Inferior parietal cortex (tissue), 1 donor: ENCODE data around the gene DDX17.
"Not testable (repeated sequence)": the region's sequence is repeated elsewhere in the genome, so short reads cannot be mapped to it uniquely, and the experiment has no call there.

Experiments used
- DNase-seq: peaks from one replicate; pipeline ENCODE4 v3.0.0-alpha.2; 2016; ENCODE audit errors: extremely low spot score

DDX17 gene

DNA sequence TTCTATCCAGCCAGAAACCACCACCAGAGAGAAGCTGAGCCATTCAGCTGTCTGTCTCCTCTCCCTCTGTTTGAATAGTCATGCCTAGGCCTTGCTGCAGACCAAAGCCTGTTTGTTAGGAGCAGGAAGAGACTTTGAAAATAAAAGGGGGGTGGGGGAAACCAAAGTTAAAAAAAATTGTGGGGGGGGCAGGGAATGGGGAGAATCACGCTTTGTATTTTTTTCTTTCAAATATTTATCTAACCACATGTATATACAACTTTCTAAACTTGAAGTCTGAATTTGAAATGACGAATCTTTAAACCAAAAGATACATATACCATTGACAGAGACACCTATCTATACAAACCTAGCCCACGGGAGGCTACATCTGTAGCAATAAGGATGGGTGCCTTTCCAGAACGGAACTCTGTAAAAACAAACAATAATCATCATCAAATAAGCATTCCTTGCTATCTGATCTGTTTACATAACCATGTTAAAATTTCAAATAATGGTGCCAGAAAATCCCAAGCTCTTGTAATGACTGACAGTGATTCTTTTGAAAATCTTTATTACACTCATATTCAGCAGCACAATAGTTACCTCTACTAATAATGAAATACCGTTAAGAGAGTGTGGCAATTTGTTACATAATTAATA lies 14.3 kb downstream of the DDX17 start:
- no peak for DNase-seq

DNA sequence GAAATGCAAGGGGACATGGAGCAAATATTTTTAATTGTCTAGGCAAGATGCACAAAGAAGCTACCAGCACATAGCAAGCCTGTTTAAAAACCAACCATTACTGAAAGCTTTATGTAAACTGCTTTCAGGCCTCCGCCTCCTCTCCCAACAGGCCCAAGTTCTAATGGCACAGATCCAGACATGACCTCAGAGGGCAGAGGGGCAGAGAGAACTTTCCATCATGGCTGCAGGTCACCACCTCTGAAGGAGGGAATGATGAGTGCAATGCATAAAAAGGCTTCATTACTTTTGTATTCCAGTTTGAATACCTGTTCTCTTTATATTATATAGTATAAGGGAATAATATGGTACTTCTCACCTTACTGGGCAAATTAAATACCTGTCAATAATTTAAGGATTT lies 15.2 kb downstream of the DDX17 start:
- DNase-seq, result peak; percentile 61

DNA sequence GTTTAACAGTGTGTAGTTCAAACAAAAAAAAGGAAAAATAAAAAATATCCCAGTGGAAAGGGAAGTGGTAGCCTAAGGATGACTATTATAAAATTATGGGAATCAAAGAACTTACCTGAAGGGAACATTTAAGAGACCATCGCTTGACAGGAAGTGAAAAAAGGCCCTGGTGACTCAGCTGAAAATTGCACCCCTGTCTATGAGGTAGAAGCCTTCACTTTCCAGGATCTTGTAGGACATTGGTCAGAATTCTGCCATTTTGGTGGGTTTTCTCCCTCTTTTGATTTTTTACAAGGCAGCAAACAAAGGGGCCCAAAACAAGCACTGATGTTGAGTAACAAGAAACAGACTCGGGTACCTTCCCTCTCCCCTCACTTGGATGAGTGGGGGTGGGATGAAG lies 15.6 kb downstream of the DDX17 start:
- no peak for DNase-seq

DNA sequence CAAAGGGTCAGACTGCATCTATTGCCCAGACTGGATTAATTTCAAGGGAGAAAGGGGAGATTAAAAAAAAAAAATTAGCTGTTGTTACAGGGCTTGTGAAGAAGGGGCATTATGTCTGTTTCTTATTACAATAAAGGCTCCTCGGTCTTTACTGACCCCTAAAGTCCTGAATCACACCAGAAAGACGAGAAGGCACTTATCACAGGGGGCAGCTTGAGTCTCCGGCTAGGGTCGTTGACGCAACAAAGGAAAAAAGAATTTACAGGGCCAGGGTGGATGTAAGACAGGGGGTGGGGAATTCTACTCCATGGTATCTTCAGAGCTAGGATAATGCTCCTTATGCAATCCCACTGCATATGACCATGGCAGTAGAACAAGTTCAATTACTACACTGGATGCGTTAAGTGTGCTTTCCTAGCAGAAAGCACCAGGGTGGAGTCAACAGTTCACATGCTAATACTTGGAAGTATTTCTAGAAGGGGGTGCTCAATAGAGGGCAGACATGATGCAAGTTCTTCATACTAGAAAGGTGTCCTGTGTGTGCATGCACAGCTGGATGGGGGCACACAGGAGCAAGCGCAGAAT lies 16.5 kb downstream of the DDX17 start:
- DNase-seq, result no peak

DNA sequence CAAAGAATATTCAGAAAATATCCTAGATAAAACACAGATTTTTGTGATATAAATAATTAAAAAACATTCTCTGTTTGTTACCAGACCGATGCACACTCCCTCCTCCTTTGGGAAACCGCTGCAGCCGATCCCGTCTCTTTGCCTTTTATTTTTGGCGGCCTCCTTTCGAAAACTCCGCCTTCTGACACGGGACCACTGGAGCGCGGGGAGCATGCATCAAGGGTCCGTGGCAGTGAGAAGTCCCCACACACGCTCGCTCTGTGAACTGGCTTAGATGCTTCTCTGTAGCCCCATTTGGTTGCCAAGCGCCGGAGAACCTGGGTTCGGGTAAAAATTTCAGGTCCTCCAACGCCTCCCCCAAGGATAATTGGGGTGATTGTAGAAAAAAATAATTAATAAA lies 17.0 kb downstream of the DDX17 start:
- DNase-seq, result no peak

DNA sequence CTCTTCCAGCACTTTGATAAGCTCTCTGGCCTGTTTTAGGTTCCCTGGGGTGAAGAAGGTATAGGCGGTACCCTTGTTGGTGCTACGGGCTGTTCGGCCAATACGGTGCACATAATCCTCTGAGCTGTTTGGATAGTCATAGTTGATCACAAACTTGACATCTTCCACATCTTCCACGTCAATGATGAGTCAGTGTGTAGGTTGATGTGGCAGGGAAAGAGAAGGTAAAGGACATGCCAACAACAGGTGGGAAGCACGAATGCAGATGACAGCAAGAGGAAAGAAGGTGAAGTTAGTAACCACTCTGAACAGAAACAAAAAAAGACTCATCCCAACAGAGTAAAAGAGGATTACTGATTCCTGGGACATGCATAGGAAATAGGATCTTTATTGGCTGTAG lies 18.2 kb downstream of the DDX17 start:
- no peak for DNase-seq

DNA sequence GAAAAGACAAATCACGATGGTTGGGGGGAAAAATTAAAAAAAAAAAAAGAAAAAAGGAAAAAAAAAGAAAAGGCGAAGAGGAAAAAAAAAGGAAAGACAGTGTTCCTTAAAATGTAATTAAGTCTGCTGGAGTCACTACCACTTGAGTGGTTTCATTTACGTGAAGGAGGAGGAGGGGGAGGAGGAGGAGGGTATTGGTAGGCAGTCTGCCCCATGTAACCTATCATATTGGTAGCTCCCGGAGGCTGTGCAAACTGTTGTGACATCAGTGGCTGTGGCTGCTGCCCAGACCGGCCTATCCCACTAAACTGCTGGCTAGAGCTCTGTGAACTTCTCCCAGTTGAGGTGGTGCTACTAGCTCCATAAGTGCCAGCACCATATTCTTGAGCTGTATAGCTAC lies 20.3 kb downstream of the DDX17 start:
- DNase-seq, result no peak

DNA sequence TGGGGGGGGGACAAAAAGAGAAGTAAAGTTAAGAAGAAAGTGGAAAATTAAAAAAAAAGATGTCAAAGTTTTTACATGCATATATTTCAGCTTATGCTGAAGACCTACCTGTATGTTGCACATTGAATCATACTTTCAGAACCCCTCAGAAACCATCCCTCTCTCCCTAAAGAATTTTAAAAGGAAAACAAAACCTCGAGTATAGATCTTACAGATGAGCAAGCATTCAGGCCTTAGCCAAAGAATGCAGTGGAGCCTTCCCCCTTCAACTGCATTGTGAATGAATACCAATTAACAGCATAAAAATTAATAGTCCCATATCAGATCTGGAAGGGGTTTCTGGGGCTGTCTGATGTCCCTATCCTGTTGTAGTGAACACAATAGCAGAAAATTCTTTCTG lies 21.9 kb downstream of the DDX17 start:
- no peak for DNase-seq

DNA sequence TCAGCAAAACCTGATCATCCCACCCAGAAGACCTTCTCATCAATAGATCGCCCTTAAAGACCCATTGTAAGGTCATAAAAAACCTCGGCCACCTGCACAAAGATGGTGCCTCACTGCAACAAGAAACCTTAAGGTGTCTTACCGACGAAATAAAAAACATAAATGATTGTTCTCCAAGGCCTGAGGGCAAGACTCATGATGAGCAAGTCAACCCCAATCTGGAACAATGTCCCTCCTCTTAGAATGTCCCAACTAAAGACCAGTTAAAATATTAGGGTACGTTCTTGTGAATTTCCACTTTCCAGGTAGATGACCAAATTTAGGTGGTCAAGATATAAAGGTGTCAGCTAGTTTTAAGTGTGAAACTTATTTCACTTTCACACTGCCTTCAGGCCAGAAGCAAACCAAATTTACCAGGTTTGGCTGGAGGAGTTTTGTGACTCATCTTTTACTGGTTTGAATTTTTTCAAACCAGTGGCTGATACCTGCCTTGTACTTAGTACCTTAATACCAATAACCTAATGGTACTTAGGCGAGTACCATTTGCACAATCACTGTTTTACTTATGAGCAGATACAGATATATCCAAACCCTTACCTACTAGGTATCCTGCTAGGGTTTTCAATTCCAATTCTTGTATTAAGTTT lies 23.3 kb downstream of the DDX17 start:
- no peak for DNase-seq

DNA sequence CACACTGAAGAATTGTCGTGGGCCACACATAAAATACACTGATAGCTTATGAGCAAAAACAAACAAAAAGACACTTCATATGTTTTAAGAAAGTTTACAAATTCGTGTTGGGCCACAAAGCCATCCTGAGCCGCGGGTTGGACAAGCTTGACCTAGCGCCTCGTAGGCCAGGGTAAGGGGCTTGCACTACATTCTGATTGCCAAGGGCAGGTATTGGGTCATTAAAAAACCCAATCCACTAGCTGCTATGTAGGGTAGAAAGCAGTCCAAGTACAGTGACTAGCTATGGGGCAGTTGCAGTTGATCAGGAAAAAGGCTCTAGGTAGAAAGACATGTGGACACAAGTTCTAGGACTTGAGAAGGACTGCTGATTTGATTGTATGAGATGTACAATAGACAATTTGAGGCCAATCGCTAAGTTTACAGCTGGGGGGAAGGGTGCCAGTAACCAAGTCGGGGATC lies 24.2 kb downstream of the DDX17 start:
- DNase-seq, result no peak

DNA sequence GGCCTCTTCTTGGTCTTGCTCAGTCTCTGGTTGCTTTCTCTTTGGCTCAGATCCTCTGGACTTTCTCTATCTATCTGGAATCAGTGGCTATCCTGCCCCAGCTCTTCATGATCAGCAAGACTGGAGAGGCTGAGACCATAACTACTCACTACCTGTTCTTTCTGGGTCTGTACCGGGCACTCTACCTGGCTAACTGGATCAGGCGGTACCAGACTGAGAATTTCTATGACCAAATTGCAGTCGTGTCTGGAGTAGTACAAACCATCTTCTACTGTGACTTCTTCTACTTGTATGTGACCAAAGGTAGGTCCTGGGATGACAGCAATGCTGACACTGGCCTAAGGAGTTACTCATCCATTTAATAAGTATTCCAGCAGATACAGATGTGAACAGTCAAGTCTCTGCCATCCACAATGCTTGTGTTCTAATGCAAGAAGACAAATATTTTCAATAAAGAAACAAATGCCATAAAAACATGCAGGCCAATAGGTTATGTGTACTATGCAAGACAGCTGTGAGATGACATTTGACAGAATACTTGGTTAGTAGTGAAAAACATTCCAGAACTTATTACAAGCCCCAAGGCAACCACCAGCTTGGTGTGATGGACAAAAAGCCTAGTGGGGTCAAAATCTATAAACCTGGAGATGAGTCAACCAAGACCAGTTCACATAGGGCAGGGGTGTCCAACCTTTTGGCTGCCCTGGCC lies 24.8 kb downstream of the DDX17 start:
- DNase-seq, result no peak

DNA sequence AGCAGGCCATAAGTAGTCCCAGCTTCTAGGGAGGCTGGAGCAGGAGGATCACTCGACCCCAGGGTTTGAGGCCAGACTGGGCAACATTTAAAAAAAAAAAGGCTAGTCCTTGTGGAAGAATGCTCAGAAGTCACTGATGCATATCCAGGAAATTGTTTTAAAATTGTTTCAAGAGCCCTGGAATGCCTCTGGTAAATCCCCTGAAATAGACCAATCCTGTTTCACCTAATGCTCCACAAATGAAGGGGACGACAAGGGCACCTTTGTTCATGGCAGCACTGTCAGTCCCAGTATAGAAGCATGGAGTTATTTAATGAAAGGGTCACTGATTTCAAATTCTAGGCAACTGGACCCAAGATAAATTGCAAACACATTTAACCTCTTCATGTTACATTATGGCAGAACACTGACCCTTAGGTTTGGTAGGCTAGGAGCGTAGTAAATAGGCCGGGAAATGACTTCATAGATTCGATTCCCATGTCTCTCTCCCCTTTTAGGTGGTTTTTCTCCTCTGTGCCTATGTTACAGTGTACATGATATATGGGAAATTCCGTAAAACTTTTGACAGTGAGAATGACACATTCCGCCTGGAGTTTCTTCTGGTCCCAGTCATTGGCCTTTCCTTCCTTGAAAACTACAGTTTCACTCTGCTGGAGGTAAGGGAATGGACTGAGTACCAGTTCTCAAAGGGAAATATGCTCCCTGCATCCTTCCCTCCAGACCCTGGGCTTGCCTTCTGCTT lies 26.8 kb downstream of the DDX17 start:
- DNase-seq, result no peak

DNA sequence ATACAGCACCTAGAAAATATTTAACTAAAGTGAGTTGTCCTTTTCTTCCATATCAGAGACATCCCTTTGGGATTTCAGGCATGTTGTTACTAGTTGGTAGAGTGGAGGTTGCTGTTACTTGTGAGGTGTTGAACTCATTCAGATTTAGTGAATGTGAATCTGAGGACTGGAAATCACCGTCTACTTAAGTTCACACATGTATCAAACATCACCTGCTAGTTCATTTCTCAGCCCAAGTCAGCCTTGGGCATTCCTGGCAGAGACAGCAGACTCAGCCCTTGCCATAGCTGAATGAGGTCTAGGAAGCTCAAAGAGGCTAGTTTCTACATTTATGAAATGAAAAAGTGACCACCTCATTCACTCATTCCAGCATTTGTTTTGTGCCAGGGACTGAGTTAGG lies 28.5 kb downstream of the DDX17 start:
- DNase-seq, result no peak

DNA sequence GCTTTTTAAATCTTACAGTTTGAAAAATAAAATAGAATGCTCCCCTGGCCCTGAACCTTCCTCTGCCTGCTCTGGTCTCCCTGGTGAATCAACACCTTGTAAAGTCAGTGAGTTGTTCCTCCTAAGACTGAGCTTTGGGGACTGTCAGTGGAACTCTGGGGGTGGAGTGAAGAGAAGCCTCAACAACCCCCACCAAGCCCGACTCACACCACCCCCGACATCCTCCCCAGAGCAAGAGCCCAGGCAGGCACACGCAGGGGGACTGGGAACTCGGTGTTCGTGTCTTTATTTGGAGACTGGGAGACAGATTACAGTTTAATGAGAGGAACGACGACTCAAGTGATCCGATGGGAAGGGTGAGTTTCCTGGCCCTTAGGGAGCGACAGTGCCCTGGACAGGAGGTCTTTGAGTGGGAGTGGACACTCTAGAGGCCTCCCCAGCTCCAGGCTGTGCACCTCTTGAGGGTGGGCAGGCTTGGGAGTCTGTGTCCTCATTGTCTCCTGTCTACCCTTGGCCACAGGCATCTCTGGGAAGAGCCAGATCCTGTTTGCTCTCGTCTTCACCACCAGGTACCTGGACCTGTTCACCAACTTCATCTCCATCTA lies 32.0 kb downstream of the DDX17 start:
- DNase-seq, result no peak

DNA sequence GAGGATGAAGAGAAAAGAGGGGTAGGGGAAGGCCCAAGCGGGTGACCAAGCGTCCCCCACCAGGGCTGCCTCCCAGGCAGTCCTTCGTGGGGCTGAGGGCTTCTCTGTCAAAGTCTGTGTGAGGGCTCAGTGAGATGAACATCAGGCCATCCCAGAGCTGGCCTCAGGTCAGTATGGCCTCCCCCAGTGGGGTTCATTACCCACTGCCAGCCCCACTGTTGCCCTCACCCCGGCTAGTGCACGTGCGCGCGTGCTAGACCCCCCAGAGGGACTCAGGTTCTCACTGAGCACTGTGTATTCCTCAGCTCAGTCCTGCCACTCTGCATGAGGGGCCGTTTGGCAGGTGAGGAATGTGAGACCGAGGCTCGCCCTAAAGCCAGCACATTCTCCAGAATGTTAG lies 34.9 kb downstream of the DDX17 start:
- no peak for DNase-seq

DNA sequence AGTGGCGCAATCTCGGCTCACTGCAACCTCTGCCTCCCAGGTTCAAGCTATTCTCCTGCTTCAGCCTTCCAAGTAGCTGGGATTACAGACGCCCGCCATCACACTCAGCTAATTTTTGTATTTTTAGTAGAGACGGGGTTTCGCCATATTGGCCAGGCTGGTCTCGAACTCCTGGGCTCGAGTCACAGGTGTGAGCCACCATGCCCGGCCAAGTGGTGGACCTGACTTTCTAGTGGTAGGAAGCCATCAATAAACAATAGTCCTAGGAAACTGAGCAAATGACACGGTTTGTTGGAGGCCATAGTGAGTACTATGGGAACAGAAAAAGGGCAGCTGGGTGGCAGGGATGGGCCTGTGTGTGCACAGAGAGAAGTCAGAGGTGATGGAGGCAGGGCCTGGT lies 35.9 kb downstream of the DDX17 start:
- DNase-seq, result not testable (repeated sequence)

DNA sequence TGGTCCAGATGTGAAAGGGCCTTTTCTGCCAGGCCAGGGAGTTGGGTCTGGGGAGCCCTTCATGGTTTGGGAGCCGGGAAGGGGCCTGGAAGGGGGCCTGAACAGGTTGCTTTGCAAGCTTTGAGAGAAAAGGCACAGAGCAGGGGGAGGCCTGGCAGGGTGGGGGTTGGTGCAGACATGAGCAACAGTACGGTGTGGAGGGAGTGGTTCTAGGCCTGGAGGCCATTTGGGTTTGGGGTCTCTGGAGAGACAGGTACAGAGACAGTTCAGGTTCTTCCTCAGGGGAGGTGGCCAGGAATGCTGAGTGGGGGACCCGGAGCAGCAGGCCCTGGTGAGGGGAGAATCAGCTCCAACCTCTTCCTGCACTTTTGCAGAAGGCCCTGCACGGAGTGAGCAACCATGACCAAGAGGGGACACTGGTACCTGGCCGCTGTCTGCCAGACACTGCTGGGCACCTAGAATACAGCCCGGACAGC lies 36.8 kb downstream of the DDX17 start:
- DNase-seq, result no peak

DNA sequence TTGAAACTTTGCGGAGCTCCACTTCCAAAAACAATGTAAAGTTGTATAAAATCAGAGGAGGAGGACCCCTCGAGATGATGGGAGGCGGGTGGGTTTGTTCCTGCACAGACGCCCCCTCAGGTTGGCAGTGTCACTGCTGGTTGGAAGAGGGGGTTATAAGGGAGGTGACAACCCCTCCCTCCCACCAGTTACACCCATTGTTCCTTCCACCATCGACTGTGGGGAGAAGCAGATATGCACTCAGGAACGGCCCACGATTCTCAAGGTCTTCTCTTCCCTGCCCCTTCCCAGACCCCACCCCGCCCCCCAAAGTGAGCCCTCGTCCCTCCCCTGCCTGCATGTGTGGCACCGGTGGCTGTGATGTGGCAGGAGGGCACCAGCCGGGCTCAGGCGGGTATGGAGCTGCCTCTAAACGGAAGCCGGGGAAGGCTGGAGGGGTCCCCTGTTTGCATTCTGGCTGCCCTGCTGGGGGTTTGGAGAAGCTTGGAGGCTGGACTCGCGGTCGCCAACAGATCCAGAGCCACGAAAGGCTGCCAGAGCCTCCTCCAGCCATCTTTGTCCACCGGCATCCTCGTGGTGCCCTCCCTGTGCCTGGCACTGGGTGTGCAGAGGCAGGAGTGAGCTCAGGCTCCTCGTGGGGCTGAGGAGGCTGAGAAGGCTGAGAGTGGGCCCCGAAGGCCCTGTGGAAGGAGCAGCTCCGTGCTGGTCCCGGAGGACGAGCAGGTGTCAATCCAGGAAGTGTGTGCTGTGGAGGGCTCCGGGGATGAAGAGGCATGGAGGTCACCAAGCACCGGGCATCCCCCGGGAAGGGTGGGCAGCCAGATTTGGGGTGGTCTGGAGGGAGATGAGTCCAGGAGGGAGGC lies 37.4 kb downstream of the DDX17 start:
- DNase-seq, result no peak

DNA sequence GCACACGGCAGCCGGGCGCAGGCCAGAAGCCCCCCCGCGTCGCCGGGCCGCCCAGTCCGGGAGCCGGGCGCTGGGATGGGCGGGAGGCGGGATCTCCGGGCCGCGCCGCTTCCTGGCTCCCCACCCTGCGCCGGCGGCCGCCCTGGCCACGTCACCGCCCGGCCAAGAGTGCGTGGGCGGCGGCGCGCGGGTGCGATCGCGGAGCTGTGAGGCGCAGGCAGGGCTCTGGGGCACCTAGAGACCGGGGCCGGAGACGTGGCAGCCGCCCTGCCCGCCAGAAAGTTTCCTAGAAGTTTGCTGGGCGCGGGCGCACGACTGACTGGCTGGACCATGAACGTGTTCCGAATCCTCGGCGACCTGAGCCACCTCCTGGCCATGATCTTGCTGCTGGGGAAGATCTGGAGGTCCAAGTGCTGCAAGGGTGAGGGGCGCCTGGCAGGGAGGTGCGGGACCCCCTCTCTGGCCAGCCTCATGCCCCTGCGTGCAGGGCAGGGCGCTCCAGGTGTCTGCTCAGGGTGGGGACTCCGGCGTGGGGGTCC lies 38.1 kb downstream of the DDX17 start, which contains the start of gene KDELR3:
KDELR3 (plus strand) TSS at position 193 of the 539 bp plus-strand sequence; CDS start at position 331, 138 bp downstream.
- no peak for DNase-seq

DNA sequence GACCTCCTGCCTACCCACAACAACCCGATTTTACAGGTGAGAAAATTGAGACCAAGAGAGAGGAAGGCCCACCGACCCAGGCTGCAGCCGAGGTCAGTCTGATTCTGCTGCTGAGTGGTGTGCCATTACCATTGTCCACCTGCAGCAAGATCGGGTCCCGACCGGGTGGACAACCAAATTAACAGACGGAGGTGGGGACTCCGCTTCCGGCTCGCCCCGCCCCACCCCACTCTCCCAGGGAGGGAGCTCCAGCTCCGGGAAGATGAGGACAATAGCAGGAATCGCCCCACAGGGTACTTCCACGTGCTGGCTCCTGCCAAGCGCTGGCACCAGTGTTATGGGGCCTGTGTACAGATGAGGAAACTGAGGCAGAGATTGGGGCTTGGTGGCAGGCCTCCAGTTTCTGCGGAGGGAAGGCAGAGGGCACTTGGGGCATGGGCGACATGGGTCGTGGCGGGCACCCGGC lies 38.6 kb downstream of the DDX17 start:
- no peak for DNase-seq
